DOHH2 (cell line): ENCODE measurements around the gene FOXP4.

Experiments used
- H3F3A ChIP-seq: fragments of 200-600 bp; sonication (generic), shearing (Covaris generic); 2 replicates; pipeline ENCODE4 v1.6.0; 2016; ENCODE audit warnings: antibody characterized with exemption, mild to moderate bottlenecking; ENCODE audit not compliant: control insufficient read depth, insufficient read depth
- H3K27ac ChIP-seq: fragments of 200-600 bp; sonication (generic); 2 replicates; pipeline ENCODE4 v1.5.1; 2014; ENCODE audit warnings: low read depth, mild to moderate bottlenecking, low read length, moderate library complexity
- H3K27me3 ChIP-seq: fragments of 200-600 bp; sonication (generic); 2 replicates; pipeline ENCODE4 v1.6.1; 2014; ENCODE audit warnings: mild to moderate bottlenecking, low read length, mixed read lengths; ENCODE audit not compliant: control insufficient read depth
- H3K36me3 ChIP-seq: fragments of 200-600 bp; sonication (generic); 2 replicates; pipeline ENCODE4 v1.6.1; 2014; ENCODE audit warnings: mild to moderate bottlenecking, low read length, moderate library complexity, mixed read lengths; ENCODE audit not compliant: control insufficient read depth
- H3K4me1 ChIP-seq: fragments of 200-600 bp; sonication (generic); 2 replicates; pipeline ENCODE4 v1.6.1; 2014; ENCODE audit warnings: mild to moderate bottlenecking, low read length, mixed read lengths; ENCODE audit not compliant: control insufficient read depth
- H3K4me2 ChIP-seq: fragments of 200-600 bp; sonication (generic); 2 replicates; pipeline ENCODE4 v1.6.0; 2014; ENCODE audit warnings: mild to moderate bottlenecking, low read length, moderate library complexity
- H3K4me3 ChIP-seq: fragments of 200-600 bp; sonication (generic); 2 replicates; pipeline ENCODE4 v1.5.1; 2014; ENCODE audit warnings: mild to moderate bottlenecking, low read length, mixed read lengths
- H3K79me2 ChIP-seq: fragments of 200-600 bp; sonication (generic); 2 replicates; pipeline ENCODE4 v1.6.1; 2014; ENCODE audit warnings: mild to moderate bottlenecking, low read length, mixed read lengths; ENCODE audit not compliant: control insufficient read depth
- H3K9me2 ChIP-seq: fragments of 200-600 bp; sonication (generic); replicated peaks from 2 replicates; pipeline ENCODE4 v1.6.1; 2014; ENCODE audit warnings: mild to moderate bottlenecking, low read length, mixed read lengths; ENCODE audit not compliant: control insufficient read depth
- H3K9me3 ChIP-seq: fragments of 200-600 bp; sonication (generic); 2 replicates; pipeline ENCODE4 v1.6.1; 2014; ENCODE audit warnings: antibody characterized with exemption, low read length, mixed read lengths; ENCODE audit not compliant: control insufficient read depth, insufficient read depth
- H4K20me1 ChIP-seq: fragments of 200-600 bp; sonication (generic); 2 replicates; pipeline ENCODE4 v1.6.0; 2014; ENCODE audit warnings: low read depth, mild to moderate bottlenecking, antibody characterized with exemption, low read length, moderate library complexity; ENCODE audit not compliant: control insufficient read depth, insufficient read depth
- CTCF ChIP-seq: fragments of 200-600 bp; sonication (generic); IDR thresholded peaks from one replicate; pipeline ENCODE4 v1.5.1; 2014; ENCODE audit warnings: antibody characterized with exemption, mild to moderate bottlenecking, low read depth, low read length; ENCODE audit not compliant: poor library complexity, severe bottlenecking
- EZH2phosphoT487 ChIP-seq: fragments of 200-600 bp; sonication (generic); IDR thresholded peaks from 2 replicates; pipeline ENCODE4 v1.6.1; 2017; ENCODE audit warnings: borderline replicate concordance, mild to moderate bottlenecking, antibody characterized with exemption, low read length, moderate library complexity, mixed read lengths

The FOXP4 gene

GRCh38 chr6:41607036-41607435, 60.9 kb downstream of the FOXP4 start:
- no peak overlapping the region for H3K4me2 ChIP-seq
- no peak overlapping the region for H3K4me3 ChIP-seq
- H4K20me1 ChIP-seq, result no peaks in the 10 kb centered on the region
- no peak for TF ChIP-seq EZH2phosphoT487
- no peak for TF ChIP-seq CTCF
- no peaks in the 10 kb centered on the region for H3K36me3 ChIP-seq
- no peak overlapping the region for H3K27ac ChIP-seq
- no peaks in the 10 kb centered on the region for H3K79me2 ChIP-seq
- H3K9me2 ChIP-seq, result no peaks in the 10 kb centered on the region
- H3F3A ChIP-seq, result no peaks in the 10 kb centered on the region
- no peaks in the 10 kb centered on the region for H3K9me3 ChIP-seq
- H3K4me1 ChIP-seq, result peaks cover 8% of the 10 kb centered on the region
- H3K27me3 ChIP-seq, result peaks cover 9% of the 10 kb centered on the region

- TF ChIP-seq CTCF (no peak), EZH2phosphoT487 (no peak)
- Histone ChIP-seq H3K79me2 (no peaks in the 10 kb centered on the region), H4K20me1 (no peaks in the 10 kb centered on the region), H3K27me3 (peaks cover 9% of the 10 kb centered on the region), H3K36me3 (no peaks in the 10 kb centered on the region), H3K27ac (no peak overlapping the region), H3K4me3 (no peak overlapping the region), H3F3A (no peaks in the 10 kb centered on the region), H3K4me1 (peaks cover 3% of the 10 kb centered on the region), H3K9me2 (no peaks in the 10 kb centered on the region), H3K9me3 (no peaks in the 10 kb centered on the region), H3K4me2 (no peak overlapping the region)
Measured at GRCh38 chr6:41607736-41608135, 61.6 kb downstream of the FOXP4 start.

- Histone ChIP-seq H3K4me1 (no peaks in the 10 kb centered on the region), H4K20me1 (no peaks in the 10 kb centered on the region), H3K27ac (no peak overlapping the region), H3K27me3 (peaks cover 9% of the 10 kb centered on the region), H3F3A (no peaks in the 10 kb centered on the region), H3K36me3 (no peaks in the 10 kb centered on the region), H3K9me3 (no peaks in the 10 kb centered on the region), H3K4me2 (no peak overlapping the region), H3K4me3 (no peak overlapping the region), H3K79me2 (no peaks in the 10 kb centered on the region), H3K9me2 (no peaks in the 10 kb centered on the region)
- TF ChIP-seq CTCF (no peak), EZH2phosphoT487 (no peak)
Measured at GRCh38 chr6:41608443-41609151, 62.4 kb downstream of the FOXP4 start.
